GM23248 (cell line): ENCODE measurements around the gene PREX1.

Source experiments
- EZH2 ChIP-seq: fragments of 200-600 bp; sonication (generic); IDR thresholded peaks from 2 replicates; pipeline ENCODE4 v1.6.1; 2018; ENCODE audit warnings: antibody characterized with exemption, mild to moderate bottlenecking; ENCODE audit not compliant: insufficient read depth, poor library complexity, severe bottlenecking
- EZH2phosphoT487 ChIP-seq: fragments of 200-600 bp; sonication (generic); IDR thresholded peaks from 2 replicates; pipeline ENCODE4 v1.6.1; 2018; ENCODE audit warnings: antibody characterized with exemption, moderate library complexity, mild to moderate bottlenecking, low read depth; ENCODE audit not compliant: insufficient read depth

- TF ChIP-seq EZH2 = no peak
- no peak for TF ChIP-seq EZH2phosphoT487
Measured at GRCh38 chr20:48731536-48731935, 96.3 kb downstream of the PREX1 start.
